ENCODE data around the gene SPRR5.

SPRR5 gene

GRCh38 chr1:152951711-152952110, 4.7 kb downstream of the SPRR5 start:
- DNase-seq, result no peak

GRCh38 chr1:152953761-152954160, 6.8 kb downstream of the SPRR5 start:
- DNase-seq, result no peak

DNA sequence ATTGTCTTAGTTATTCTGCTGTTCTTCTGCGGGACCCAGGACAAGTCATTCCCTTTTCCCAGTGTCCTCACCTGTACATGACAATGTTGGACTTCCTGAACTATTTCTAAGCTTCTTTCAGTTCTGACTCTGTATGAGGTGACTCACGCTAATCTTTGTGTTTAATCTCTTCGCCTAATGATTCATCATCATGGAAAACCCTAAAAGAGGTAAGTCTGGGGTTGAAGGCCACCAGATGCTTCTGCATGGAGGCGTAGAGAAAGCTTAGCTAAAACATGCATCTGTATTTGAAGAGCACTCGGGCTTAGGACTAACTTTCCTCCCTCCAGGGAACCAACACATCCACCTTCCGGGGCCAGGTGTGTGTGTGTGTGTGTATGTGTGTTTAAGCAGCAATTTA, 7.4 kb downstream of the SPRR5 start:
- no peak for DNase-seq

- no peak for DNase-seq
These were observed 10.6 kb downstream of the SPRR5 start for GRCh38 chr1:152957561-152957960.

- no peak for DNase-seq
These were observed 12.3 kb downstream of the SPRR5 start for GRCh38 chr1:152959273-152959672.

DNA sequence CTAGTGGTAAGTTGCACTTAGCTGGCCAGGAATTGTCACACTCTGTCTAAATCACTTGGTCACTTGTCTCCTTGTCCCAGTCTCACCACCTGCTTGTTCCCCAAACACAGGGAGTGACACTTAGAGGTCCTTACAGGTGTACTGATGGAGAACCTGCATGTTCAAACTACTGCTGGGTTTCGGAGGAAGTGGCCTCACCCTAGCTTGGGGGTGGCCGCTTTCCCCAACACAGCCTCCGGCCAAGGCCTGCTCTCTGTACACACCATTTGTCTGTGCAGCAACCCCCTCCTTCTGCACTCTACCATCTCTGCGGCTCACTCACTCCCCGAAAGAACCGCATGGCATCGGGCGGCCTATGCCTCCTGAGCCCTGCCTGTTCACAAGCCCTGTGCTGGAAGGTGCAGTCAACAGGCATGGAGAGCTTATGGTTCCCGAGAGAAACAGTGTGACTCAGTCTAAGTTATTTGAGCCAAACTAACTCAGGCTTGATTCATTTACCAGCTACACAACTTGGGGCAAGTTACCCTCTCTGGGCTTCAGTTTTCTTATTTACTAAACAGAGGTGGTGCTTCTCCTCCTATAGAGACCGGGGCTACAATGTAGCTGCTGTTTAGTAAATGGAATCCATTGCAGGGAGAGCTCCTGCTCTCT, 12.9 kb downstream of the SPRR5 start:
- DNase-seq, result no peak

GRCh38 chr1:152960452-152961044, 13.5 kb downstream of the SPRR5 start:
- no peak for DNase-seq

DNA sequence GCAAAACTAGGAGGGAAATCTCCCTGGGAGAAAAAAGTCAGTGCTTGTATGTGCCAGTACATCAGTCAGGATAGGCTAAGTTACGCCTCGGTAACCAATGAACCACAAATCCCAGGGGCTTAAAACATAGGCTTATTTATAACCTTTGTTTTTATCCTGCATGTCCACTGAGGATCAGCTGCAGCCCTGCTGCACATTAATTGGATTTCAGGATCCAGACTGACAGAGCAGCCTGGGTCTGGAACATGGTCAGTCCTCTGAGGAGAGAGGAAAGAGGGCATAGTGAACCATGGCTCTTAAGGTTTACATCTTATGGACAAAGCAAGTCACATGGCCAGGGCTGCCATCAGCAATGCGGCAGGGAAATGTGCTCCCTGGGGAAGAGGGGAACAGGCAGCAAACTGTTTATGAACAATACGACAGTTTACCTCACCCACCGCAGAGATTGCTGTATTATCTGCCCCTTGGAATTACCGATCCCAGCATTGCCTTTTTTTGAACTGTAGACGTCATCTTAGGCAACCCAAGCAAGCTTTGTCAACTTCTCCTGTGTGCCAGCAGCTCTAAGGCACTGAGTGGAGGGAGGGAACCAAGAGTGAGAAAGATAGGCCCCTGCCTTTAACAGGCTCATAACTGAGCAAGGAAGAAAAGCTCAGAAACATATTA, 14.4 kb downstream of the SPRR5 start:
- DNase-seq, result no peak

- DNase-seq, result no peak
These were observed 15.9 kb downstream of the SPRR5 start for GRCh38 chr1:152962876-152963415.

GRCh38 chr1:152964536-152964935, 17.5 kb downstream of the SPRR5 start:
- DNase-seq, result no peak

DNA sequence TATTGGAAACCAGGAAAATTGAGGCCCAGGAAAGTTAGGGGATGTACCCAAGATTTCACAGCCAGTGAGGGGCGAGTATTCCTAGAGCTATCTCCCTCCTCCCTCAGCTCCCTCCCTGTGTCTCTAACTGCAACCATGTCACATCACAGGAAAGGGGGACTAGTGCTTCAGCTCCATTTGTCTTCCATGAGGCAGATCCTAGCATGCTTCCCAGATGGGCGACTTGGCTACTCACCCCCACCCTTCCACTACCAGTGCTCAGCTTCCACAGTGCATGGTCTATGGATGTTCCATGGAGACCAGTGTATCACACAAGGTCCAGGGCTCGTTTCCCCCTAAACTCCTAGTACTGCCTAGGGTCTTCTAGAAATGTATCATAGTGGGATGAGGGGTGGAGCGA, 18.8 kb downstream of the SPRR5 start:
- no peak for DNase-seq

DNA sequence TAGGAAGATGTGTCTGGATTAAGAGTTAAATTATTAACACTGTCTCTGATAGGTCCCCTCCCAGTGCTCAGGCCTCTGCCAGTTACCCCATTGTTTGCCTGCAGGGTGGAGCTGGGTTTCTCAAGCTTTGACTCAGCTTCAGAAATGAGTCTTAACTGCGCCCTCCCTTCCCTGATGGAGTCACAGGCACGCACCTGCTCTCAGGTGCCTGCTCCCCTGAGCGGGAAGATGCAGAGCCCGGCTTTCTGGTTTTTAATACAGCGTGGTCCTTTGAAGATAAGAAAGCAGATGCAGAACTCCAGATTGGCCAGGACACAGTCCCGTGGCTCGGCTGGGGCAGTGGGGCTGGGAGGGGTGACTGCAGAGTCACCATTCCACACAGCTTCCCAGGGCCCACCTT, 20.2 kb downstream of the SPRR5 start:
- no peak for DNase-seq

- DNase-seq, result no peak
These were observed 21.2 kb downstream of the SPRR5 start for GRCh38 chr1:152968248-152968647.

- no peak for DNase-seq
These were observed 22.0 kb downstream of the SPRR5 start for GRCh38 chr1:152969036-152969435.

GRCh38 chr1:152970495-152970894, 23.5 kb downstream of the SPRR5 start, which contains the start of gene SPRR4:
TSS of gene SPRR4 (plus strand) at chr1:152970648. CDS start at chr1:152971891, 1,243 bp downstream.
- no peak for DNase-seq

DNA sequence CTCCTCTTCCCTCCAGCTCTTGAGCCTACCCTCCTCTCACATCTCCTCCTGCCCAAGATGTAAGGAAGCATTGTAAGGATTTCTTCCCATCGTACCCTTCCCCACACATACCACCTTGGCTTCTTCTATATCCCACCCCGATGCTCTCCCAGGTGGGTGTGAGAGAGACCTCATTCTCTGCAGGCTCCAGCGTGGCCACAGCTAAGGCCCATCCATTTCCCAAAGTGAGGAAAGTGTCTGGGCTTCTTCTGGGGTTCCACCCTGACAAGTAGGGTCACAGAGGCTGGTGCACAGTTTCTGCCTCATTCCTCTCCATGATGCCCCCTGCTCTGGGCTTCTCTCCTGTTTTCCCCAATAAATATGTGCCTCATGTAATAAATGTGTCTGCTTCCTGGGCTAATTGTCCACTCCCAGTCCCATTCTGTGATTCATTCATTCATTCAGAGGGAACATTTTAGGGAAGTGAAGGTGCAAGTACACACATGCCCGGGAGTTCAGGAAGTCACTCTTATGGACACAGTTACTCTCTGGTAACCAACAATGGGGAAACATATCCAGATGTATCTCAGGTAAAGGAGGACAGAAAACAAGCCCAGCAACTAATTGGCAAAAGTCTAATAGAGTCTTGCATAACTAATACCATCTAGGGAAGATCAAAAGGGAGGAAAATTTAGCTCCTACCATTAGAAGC, 25.3 kb downstream of the SPRR5 start:
- DNase-seq, result no peak

DNA sequence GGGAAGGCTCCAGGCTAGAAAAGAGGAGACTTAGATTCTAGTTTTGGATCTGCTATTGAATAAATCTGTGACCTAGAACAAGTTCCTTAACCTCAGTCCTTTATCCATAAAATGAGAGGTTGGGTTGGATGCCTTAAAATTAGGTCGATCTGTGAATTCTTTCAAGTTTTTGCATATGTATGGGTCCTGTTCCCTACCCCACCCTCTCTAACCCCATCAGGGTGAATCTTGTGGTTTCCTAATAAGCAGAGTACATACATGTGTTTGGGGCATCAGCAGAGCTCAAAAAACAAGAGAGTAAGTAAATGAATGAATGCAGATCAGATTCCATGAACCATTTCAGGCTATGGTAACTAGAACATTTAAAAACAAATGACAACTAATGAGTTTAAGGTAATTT, 29.7 kb downstream of the SPRR5 start:
- no peak for DNase-seq

GRCh38 chr1:152977614-152978013, 30.6 kb downstream of the SPRR5 start:
- DNase-seq, result no peak

- DNase-seq, result no peak
These were observed 33.7 kb downstream of the SPRR5 start for GRCh38 chr1:152980676-152981075.

DNA sequence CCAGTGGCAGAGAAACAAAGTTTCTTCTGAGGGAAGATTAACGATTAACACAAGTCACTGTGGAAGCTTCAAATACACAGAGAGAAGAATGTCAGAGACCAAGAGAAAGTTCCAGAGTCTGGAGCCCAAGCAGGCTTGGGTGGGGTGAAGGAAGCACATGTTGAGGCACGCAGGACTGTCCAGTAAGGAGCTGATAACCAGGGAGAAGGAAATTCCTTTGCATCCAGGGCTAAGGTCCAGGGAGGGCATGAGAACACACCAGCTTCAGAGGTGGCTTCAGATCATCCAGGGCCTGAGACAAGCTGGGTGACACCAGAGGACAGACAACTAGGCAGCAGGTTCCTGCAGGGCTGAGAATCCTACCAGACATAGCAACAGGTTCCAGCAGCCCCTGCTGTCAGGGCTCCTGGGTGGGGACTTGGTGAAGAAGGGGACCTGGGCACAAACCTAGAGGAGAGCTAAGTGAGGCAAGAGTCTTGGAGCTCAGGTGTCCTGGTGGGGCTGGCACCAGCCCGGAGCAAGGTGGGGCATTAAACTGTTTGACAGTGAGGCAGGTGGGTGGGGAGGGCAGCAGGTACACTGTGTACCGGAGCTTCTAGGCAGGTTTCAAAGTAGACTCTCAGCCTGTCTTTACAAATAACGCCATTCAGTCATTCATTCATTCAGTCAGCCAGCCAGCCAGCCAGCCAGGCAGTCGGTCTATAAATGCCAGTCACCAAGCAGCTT, 34.3 kb downstream of the SPRR5 start:
- no peak for DNase-seq

DNA sequence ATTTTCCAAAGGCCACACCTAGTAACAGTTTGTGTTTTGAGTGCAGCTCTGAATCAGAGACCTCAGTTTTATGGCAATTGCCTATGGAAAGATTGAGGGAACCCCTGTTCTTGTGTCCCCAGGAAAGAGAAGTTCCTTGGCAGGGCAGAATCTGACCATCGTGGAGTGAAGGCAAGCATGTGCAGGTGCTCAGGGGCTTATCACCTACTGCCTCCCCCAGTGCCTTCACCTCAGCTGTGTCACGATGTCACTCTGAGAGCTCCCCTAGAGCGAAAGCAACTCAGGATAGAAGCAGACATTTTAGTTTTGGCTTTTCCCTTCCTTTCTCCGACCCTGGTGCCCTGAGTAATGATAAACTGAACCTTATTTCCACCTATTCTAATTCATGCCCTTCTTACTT, 35.1 kb downstream of the SPRR5 start:
- DNase-seq, result no peak

- DNase-seq, result no peak
These were observed 36.2 kb downstream of the SPRR5 start for GRCh38 chr1:152983234-152983633.

DNA sequence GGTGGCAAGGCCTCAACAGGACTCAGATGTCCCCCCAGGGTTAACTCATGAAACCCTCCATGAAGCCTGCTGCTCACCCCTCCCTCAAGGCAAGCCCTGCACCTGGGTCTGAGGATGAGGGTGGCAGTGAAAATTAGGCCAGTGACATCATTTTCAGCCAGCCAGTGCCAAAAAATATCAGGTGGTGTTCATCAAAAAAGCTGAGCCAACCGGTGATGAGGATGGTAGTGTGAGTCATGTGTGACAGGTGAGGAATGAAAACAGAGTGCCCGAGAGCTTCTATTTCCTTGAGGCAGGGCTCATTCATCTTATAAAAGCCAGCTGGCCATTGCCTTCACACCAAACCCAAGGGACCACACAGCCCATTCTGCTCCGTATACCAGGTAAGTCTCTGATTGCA, 36.7 kb downstream of the SPRR5 start, which contains the start of gene SPRR1A:
Gene SPRR1A (plus strand): TSS at position 339 of the 400 bp plus-strand sequence. CDS start 1,150 bp downstream, outside the sequence.
- DNase-seq, result no peak

Data from activated naive CD4-positive, alpha-beta T cell (primary cell).